DMS53 (cell line): ENCODE data around the gene TMEM151A.
"Not testable (repeated sequence)": the region's sequence is repeated elsewhere in the genome, so short reads cannot be mapped to it uniquely, and the experiment has no call there.

ENCODE experiments used
- DNase-seq: peaks from one replicate; lab custom pipeline; 2025; lab: John Stamatoyannopoulos, UW

Gene TMEM151A

GRCh38 chr11:66267379-66268243 lies 24.1 kb upstream of the TMEM151A start:
- peak; percentile 93 for DNase-seq

GRCh38 chr11:66268244-66268951 lies 23.3 kb upstream of the TMEM151A start, which contains the start of gene RAB1B:
RAB1B (plus strand) TSS chr11:66268639; CDS start chr11:66268680, 41 bp downstream.
- peak; percentile 100 for DNase-seq

- peak; percentile 64 for DNase-seq
Measured at GRCh38 chr11:66268952-66269905, 22.5 kb upstream of the TMEM151A start.

GRCh38 chr11:66271816-66272215 lies 19.9 kb upstream of the TMEM151A start:
- no peak for DNase-seq

- no peak for DNase-seq
Measured at GRCh38 chr11:66272596-66272995, 19.1 kb upstream of the TMEM151A start.

- no peak for DNase-seq
Measured at GRCh38 chr11:66274219-66274618, 17.5 kb upstream of the TMEM151A start.

GRCh38 chr11:66275396-66275795 lies 16.3 kb upstream of the TMEM151A start:
- DNase-seq: no peak

GRCh38 chr11:66275984-66276612 lies 15.6 kb upstream of the TMEM151A start:
- DNase-seq: no peak

- not testable (repeated sequence) for DNase-seq
Measured at GRCh38 chr11:66276619-66277018, 15.1 kb upstream of the TMEM151A start.

GRCh38 chr11:66277064-66277463 lies 14.6 kb upstream of the TMEM151A start:
- not testable (repeated sequence) for DNase-seq

- peak; percentile 90 for DNase-seq
Measured at GRCh38 chr11:66277471-66278362, 14.0 kb upstream of the TMEM151A start, which contains the start of gene CNIH2. CNIH2 (plus strand) TSS chr11:66278175; CDS start chr11:66278457, 282 bp downstream.

GRCh38 chr11:66278363-66279091 lies 13.2 kb upstream of the TMEM151A start:
- DNase-seq: peak; percentile 80

- no peak for DNase-seq
Measured at GRCh38 chr11:66279092-66279734, 12.5 kb upstream of the TMEM151A start.

- DNase-seq: no peak
Measured at GRCh38 chr11:66280428-66280827, 11.3 kb upstream of the TMEM151A start.

GRCh38 chr11:66281001-66281400 lies 10.7 kb upstream of the TMEM151A start:
- no peak for DNase-seq

- DNase-seq: no peak
Measured at GRCh38 chr11:66281776-66282467, 9.8 kb upstream of the TMEM151A start.

- DNase-seq: peak; percentile 100
Measured at GRCh38 chr11:66282468-66283455, 8.9 kb upstream of the TMEM151A start.
